Caki2 (cell line): ENCODE measurements around the gene TJP2. TPM values are rescaled to one million over a fixed set of nuclear protein-coding genes. Genes with fewer than 3 reads are reported as not detected.

ENCODE experiments used
- DNase-seq: peaks from one replicate; pipeline ENCODE4 v3.0.0-alpha.2; 2015; ENCODE audit warnings: low read depth
- in situ Hi-C: cut with HindIII; loops from 2 replicates; pipeline ENCODE4 v1.10.0; 2016; ENCODE audit warnings: low sequenced_read_pairs, low pct_unique_long_range_greater_than_20kb, mixed read lengths
- total RNA-seq: library from RNA; depleted of rRNA; stranded (reverse); fragments of >200 nt; shearing (Covaris generic); gene quantifications from 2 replicates; pipeline ENCODE4 v1.2.3, GENCODE V29; 2014; ENCODE audit warnings: low replicate concordance

TJP2 gene
- total RNA-seq, 1 experiment from 2014 or later: 33.9 TPM

DNA sequence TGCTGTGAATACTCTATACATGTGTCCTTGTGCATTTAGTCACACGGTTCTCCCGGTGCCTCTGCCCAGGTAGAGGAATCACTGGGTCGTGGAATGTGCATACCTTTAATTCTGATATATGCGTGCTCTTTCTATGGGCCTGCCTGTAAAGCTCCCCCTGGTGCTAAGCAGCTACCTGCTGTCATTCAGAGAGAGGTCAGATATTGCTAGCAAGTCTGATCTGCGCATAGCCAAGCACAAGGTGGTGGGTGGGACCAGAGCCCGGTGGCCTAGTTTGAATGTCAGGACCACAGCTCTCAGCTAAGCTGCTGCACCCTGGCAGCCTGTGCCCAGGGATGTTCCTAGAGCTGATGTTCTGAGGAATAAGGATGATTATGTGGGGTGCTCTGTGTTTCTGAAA, 33.4 kb downstream of the TJP2 start:
- in situ Hi-C loops: no loop called here
- no peak for DNase-seq

DNA sequence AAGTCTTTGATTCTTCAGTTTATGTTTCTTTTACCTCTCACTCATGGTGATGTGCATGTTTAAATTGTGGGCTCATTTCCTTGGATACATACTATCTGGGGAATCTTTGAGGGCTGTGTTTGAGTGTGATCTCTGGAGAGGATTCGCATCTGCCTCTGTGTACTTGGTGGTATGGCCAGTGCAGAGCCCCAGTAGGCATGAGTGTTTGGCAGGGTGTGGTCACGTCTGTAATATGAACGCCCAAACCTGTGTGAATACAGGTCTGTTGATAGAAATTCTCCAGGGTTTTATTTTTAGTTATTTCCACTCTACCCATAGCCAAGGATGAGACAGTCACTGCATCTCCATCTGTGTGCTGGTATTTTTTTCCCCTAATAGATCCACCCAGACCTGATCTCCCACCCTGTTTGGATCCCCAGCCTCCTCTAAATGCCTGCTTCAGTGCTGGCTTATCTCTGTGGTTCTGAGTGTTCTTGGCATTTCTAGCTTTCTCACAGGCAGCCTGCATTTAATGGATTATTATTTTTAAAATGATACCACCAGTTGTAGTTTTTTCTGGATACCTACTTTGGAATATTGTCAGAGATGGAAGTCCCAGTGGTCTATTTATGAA, 37.5 kb downstream of the TJP2 start:
- in situ Hi-C loops: no loop called here
- DNase-seq: no peak

DNA sequence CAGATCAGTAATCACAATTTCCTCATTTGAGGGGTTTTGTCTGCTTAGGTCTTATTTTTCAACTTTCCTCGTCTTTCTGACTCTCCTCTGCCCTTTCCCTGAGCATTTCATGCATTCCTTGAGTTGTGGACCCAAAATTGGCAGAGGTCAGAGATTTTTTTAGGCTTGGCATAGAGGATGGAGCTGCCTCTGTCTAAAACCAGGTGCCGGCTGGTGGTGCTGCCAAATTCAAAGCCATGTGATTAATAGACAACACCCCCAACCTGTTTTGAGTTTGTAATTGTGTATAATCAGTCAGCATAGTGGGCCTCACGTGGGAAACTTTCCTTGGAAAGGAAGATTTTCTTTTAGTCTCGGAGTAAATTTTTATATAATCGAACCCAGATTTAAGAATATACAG, 39.6 kb downstream of the TJP2 start:
- no peak for DNase-seq
- in situ Hi-C loops: no loop called here

DNA sequence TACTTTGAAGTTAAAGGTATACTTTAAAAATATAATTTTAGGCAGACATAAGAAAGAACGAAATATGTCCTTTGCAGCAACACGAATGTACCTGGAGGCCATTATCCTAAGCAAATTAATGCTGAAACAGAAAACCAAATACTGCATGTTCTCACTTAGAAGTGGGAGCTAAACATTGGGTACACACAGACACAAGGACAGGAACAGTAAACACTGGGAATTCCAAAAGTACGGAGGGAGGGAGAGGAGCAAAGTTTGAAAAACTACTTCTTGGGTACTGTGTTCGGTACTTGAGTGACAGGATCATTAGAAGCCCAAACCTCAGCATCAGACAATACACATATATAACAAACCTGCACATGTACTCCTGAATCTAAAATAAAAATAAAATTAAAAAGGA, 40.9 kb downstream of the TJP2 start:
- no peak for DNase-seq
- in situ Hi-C loops: no loop called here

DNA sequence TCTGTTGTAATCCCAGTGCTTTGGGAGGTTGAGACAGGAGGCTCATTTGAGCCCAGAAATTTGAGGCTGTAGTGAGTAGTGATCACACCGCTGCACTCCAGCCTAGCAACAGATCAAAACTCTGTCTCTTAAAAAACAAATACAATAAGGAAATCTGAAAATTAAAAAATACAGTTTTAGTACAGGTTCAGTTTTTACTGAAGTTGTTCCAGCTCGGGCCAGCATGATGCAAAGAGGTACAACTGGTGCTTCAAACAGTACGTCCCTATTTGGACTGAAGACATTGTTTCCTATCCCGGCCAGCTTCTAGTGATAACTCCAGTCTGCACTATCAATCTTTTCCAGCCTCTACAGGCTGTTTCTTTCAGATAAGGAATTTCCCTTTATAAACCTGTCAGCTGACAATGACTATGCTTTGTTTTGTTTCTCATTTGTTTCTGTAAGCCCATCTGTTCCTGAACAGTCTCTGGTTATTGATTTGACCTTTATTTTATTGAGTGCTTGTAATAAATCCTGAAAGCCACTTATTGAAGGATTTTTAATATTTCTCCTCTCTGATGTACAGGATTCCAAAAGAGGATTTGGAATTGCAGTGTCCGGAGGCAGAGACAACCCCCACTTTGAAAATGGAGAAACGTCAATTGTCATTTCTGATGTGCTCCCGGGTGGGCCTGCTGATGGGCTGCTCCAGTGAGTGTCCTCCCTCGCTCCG, 41.9 kb downstream of the TJP2 start:
- DNase-seq: no peak
- in situ Hi-C loops: no loop called here

DNA sequence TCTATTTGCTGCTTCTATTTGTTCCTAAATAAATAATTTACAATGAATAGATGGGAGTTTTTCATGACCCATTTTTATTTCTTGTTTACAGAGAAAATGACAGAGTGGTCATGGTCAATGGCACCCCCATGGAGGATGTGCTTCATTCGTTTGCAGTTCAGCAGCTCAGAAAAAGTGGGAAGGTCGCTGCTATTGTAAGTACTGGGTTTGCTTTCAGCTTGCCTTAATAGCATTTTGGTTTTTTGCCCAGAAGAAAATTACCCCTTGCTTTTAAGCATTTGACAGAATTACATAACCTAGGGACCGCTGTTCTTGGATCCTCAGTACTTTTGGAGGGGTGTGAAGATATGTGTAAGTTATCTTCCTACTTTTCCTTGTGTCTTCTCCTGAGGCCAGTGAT, 44.1 kb downstream of the TJP2 start:
- in situ Hi-C loops: no loop called here
- no peak for DNase-seq

DNA sequence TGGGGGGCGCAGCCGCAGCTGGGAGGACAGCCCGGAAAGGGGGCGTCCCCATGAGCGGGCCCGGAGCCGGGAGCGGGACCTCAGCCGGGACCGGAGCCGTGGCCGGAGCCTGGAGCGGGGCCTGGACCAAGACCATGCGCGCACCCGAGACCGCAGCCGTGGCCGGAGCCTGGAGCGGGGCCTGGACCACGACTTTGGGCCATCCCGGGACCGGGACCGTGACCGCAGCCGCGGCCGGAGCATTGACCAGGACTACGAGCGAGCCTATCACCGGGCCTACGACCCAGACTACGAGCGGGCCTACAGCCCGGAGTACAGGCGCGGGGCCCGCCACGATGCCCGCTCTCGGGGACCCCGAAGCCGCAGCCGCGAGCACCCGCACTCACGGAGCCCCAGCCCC, 47.0 kb downstream of the TJP2 start:
- in situ Hi-C loops: no loop called here
- DNase-seq: no peak

DNA sequence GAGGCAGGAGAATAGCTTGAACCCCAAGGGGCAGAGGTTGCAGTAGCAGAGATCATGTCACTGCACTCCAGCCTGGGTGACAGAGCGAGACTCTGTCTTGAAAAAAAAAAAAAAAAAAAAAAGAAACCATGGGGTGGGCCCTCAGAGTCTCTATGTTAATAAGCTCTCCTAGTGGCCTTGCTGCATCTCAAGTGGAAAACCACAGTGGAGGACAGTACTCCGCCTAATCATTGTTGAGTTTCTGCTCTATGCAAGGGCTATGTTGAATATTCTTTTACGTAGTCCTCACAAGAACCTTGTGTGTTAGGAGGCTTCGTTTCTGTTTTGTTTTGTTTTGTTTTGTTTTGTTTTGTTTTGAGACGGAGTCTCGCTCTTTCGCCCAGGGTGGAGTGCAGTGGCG, 48.9 kb downstream of the TJP2 start:
- in situ Hi-C loops: no loop called here
- DNase-seq: no peak

DNA sequence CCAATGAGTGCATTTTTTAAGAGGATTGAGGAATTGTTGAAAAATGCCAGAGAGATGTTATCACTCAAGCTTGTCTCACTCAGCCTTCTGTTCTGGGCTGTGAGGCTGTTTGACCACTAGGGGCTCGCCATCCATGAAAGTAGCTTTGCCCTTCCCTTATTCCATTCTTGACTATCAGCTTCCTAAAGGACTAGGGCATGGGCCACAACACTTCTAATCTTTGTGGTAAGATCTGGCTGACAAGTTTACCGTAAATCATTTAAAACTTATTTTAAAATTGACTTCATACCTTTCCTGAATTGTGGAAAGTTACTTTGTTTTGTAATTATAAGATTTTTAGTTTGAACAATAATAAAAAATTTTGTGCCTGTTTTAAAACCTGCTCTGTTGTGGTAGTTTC, 49.5 kb downstream of the TJP2 start:
- in situ Hi-C loops: no loop called here
- peak; percentile 27 for DNase-seq

DNA sequence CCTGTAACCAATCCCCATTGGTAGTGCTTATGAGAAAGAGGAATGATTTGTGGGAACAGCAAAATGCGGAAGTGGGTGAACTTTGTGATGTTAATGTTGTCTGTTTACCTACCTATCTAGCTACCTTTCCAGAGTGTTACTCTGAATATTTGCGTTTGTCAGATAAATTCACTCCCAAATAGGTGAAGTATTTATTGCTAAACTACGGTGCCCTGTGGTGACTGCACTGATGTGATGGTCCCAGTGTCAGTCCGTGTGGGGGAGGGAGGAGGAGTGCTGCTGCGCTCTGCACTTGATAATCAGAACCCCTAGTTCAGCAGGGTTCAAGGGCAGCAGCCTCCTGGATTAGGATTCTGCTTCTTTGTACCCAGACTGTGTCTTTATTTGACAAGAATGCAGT, 55.3 kb downstream of the TJP2 start:
- in situ Hi-C loops: no loop called here
- no peak for DNase-seq

DNA sequence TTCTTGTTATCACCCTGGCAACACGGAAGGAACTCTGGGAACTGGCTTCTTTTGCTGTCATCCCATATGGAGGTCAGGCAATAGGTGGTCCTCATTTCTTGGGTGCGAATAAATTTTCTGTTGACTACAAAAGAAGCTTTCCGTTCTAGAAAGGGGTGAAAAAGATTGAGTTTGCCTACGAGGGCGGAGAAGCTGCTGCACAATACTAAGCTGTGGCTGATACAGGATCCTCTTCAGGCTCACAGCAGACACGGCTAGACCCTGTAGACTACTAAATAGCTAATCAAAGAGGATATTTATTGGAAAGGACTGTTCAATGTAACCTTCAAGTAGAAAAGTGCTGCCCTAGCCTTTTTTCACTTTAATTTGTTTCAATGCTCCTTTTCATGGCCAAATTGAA, 58.1 kb downstream of the TJP2 start:
- DNase-seq: no peak
- in situ Hi-C loops: no loop called here

DNA sequence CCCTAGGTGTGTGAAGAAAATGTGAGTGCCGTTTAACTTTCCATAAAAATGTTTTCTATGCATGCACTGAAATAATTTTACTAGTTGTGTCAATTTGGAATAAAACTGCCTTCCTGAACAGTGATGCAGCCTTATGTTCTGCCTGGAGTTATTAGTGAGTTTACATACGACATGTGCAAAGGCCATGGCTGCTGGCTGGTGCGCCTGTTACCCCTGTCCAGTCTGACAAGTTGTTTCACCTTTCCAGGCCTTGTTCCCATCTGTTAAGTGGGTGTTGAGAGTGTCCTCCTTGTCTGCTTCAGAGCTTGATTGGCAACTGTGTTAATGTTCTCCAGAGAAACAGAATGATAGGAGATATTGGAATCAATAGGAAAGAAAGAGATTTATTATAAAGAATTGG, 60.6 kb downstream of the TJP2 start:
- in situ Hi-C loops: no loop called here
- no peak for DNase-seq

DNA sequence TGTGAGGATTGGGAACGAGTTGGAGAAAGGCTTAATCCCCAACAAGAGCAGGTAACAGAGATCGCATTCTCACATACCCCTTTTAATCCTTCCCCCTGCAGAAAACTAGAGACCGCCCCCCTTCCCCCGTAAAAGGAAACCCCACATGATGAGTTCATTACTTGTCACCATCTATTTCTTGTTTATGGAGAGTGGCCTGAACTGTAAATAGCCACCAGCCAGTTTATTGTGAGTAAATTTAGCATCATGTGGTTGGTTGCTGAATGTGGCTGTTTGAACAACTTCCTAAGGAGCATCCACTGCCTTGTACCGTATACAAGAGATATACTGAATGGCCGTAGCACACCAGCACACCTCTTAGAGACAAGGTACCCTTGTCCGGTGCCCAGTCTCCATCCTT, 62.1 kb downstream of the TJP2 start:
- no peak for DNase-seq
- in situ Hi-C loops: no loop called here

DNA sequence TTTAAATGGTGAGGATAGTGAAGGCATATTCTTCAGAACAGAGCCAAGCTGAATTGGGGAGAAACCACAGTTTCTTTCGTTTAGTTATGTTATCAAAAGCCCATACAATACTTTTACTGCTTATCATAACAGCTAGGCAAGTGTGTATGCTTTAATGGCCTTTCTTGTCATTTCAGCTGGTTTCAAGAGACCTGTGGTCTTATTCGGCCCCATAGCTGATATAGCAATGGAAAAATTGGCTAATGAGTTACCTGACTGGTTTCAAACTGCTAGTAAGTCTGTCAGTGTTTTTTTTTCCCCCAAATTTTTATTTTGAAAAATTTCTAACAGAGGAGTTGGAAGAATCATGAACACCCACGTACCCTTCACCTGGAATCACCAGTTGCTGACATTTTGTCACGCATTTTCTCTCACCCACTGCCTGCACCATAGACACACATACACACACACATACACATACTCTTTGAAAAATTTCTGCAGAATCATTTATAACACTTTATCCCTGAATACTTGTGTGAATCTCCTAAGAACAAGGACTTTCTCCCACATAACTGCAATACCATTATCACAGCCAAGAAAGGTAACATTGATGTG, 63.7 kb downstream of the TJP2 start:
- in situ Hi-C loops: no loop called here
- DNase-seq: no peak

DNA sequence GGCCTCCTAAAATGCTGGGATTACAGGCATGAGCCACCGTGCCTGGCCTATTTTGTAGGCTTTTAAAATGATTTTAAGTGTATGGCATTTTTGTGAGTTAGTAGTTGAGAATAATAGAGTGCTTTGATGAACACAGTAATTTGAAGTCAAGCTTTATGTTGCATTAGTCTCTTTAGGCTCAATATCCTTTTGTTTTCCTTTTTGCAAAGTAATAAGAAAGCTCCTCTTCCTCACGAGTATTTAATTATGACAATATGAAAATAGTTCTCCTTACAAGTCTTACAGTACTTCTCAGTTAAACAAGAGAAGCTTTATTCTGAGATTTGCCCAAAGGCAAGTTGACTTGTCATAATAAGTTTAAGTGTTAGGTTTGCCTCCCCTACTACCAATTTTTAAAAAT, 69.0 kb downstream of the TJP2 start:
- in situ Hi-C loops: no loop called here
- DNase-seq: no peak

DNA sequence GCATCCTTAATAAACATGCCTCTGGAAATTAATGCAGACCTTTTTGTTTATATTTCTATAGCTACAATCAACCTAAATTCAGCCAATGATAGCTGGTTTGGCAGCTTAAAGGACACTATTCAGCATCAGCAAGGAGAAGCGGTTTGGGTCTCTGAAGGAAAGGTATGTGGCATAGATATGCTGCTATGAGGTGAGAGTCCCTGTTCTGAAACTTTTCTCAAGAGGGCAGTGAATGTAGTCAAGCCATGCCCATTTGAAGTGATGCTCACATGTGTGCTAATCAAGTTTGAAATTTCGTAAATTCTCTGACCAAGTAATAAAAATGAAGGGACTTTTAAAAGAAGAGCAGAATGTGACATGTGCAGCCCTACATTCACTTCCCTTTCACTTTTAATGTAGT, 72.6 kb downstream of the TJP2 start:
- in situ Hi-C loops: no loop called here

DNA sequence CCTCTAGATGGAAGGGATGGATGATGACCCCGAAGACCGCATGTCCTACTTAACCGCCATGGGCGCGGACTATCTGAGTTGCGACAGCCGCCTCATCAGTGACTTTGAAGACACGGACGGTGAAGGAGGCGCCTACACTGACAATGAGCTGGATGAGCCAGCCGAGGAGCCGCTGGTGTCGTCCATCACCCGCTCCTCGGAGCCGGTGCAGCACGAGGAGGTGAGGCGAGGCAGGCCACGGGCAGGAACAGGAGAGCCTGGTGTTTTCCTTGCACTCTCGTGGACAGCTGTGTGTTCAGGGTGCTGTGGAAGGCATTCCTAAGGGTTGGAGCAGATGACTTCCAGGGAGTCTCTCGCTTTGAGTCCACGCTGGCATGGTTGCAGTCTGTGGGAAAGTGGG, 73.9 kb downstream of the TJP2 start:
- in situ Hi-C loops: no loop called here
- no peak for DNase-seq

More for the DNA sequence above, 72.6 kb downstream of the TJP2 start:
- DNase-seq: no peak

DNA sequence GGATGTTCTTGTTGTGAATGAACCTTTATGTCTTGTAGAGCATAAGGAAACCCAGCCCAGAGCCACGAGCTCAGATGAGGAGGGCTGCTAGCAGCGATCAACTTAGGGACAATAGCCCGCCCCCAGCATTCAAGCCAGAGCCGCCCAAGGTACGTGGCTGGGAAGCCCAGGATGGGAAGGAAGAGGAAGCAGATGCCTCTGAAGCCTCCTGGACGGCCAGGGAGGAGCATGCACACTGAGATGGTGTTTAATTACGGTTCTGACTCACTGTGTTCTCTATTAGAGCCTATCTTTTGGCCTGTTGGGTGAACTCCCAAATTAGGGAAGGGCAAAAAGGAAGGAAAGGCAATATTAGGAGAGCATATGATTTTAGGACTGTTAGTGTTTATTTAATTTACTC, 75.3 kb downstream of the TJP2 start:
- DNase-seq: no peak
- in situ Hi-C loops: no loop called here

DNA sequence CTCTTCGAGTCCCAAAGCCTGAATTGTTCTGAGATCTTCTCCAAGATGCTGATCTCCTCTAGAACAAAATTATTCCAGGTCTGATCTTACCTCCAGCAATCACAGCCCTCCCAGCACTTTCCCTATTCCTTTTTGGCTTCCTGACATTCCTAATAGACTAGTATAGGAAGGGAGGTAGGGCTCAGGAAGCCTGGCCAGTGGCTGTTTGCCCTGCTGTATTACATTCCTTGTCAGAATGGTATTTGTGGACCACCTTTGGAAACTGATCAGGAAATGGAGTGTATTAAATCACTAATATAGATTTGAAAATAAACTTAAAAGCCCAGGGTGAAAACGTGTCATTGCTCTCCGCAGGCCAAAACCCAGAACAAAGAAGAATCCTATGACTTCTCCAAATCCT, 76.6 kb downstream of the TJP2 start:
- in situ Hi-C loops: no loop called here
- DNase-seq: no peak

DNA sequence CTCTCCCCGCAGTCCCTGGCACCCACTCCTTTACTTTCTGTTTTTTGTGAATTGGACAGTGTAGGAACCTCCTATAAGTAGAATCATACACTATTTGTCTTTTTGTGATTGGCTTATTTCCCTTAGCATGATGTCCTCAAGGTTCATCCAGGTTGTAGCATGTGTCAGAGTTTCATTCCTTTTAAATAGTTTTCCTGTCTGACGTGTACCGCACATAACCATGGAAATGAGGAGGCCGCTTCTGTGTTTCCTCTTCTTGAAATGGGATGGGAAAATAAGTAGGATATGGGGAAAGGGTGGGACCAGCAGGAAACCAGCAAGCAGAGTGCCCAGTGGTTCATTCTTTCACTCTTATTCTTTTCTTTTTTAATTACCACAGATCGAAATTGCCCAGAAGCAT, 78.4 kb downstream of the TJP2 start:
- in situ Hi-C loops: no loop called here

More for the DNA sequence above, 78.4 kb downstream of the TJP2 start:
- DNase-seq: no peak
